GM12872 (cell line): ENCODE results near the gene DNER.

Experiments used
- TF ChIP-seq, protein P1 (sequence below): IDR thresholded peaks from 3 replicates; pipeline ENCODE4 v1.5.1; 2011; ENCODE audit warnings: low read depth, mild to moderate bottlenecking, low read length, moderate library complexity; ENCODE audit not compliant: insufficient read depth

The DNER gene

DNA sequence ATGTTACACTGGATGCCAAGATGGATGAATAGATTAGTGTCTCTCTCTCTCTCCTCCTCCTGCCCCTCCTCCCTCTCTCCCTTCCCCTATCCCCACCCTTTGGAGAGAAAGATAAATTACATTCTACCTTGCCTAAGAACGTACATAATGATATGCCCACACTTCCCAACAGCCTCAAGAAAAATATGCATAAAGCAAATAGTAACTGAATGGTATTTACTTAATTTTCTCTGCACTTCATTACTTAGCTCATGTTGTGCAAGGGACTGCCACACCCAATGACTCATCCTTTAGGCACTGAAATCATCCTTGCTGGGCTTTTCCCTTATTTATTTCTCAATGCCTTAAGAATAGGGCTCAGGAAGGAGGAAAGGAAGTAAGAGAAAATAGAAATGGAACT is 306.0 kb downstream of the DNER start:
- TF ChIP-seq, protein P1, sequence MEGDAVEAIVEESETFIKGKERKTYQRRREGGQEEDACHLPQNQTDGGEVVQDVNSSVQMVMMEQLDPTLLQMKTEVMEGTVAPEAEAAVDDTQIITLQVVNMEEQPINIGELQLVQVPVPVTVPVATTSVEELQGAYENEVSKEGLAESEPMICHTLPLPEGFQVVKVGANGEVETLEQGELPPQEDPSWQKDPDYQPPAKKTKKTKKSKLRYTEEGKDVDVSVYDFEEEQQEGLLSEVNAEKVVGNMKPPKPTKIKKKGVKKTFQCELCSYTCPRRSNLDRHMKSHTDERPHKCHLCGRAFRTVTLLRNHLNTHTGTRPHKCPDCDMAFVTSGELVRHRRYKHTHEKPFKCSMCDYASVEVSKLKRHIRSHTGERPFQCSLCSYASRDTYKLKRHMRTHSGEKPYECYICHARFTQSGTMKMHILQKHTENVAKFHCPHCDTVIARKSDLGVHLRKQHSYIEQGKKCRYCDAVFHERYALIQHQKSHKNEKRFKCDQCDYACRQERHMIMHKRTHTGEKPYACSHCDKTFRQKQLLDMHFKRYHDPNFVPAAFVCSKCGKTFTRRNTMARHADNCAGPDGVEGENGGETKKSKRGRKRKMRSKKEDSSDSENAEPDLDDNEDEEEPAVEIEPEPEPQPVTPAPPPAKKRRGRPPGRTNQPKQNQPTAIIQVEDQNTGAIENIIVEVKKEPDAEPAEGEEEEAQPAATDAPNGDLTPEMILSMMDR: no peak

DNA sequence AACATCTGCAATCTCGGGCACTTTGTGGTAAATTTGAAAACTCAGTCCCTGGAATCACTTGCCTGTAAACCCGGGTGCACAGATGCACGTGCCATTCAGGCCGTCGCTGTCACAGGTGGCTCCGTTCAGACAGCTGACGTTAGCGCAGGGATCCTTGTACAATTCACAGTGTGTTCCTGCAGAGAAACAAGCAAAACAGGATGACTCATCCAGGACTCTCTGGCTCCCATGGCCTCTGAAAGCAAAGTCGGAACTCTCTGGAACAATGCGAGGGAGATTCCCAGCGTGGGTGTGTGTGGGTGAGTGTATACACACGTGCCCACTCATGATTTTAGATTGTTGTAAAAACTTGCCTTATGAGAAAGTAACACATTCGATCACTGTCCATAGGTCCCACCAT is 307.2 kb downstream of the DNER start:
- TF ChIP-seq, protein P1: no peak

DNA sequence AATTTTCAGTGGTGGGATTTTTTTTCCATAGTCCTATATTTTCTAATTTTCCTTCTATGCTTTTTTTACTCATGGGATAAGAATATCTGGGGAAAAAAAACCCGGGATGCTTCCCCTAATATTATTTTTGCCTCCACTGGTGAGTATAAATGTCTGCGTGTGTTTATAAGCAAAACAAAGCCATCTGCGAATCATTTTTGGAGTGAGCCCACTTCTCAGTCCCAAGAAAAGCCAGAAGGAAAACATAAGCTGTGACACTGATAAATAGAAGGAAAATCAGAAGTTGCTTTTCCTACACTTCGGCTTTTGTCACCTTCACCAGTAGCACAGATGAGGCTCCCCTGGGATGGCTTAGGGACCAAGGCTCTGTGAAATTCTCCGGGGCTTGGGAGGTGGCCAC is 308.6 kb downstream of the DNER start:
- TF ChIP-seq, protein P1: no peak

DNA sequence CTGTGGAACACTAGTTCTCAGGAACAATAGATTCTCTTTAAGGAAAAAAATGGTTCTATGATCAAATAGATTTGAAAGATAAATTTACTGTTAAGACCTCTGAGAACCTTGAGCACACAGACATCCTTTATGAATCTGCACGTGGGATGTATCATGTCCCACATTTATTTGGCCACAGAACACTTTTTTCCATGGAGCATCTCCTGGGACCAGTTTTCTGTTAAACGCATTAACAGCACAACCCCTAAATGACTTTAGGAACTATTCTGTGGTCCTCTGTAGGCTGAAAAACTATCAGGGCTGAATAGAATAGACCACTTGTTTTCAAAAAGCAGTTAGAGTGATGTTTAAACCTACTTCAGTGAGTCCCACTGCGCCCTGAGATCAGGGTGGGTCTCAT is 311.1 kb downstream of the DNER start:
- TF ChIP-seq, protein P1: no peak

DNA sequence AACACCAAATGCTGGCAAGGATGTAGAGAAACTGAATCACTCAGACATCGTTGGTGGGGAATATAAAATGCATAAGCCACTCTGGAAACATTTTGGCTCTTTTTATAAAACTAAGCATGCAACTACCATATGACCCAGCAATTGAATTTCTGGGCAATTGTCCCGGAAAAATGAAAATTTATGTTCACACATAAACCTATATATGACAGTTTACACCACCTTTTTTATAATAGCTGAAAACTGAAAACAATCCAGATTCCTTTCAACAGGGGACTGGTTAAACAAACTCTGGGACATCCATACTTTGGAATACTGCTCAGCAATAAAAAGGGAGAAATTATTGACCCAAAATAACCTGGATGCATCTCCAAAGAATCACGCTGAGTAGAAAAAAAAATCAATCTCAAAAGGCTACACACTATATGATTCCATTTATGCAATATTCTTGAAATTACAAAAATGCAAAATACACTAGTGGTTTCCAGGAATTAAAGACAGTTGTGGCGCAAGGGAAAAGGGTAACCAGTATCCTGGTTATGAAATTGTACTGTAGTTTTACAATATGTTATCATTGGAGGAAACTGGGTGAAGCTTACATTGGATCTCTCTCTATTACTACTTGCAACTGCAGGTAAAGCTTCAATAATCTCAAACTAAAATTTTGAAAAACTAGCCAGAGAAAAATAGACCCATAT is 313.0 kb downstream of the DNER start:
- TF ChIP-seq, protein P1: no peak

DNA sequence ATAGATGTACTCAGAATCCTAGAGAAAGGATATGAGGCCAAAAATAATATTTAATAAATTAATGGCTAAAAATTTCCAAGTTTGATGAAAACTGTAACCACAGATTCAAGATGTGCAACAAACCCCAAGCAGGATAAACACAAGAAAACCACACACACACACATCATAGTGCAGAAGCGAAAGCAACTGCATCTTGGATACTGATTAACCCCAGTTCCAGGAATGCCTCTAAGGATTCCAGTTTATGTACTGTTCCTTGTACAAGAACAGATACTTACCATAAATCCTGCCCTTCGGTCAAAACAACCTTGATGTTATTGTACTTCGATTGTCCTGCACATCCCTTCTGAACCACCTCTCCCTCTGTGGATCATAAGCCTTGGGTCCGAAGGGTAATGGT is 320.4 kb downstream of the DNER start:
- TF ChIP-seq, protein P1: no peak

DNA sequence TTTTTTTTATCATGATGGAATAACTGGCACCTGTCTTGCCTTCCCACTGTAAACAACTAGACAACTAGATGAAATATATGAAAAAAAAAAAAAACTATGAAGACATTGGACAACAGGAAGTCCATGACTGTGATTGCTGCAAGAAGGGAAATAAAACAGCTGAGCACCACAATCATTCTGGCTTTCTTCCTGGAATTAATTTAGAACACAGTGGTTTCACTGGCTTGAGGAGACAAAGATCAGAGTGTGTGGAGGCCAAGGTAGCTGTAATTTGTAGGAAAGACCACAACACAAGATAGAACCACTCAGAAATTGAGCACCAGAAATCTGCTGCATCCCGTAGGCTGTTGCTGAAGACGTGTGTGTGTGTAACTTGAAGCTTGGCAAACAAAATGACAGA is 322.2 kb downstream of the DNER start:
- TF ChIP-seq, protein P1: no peak

DNA sequence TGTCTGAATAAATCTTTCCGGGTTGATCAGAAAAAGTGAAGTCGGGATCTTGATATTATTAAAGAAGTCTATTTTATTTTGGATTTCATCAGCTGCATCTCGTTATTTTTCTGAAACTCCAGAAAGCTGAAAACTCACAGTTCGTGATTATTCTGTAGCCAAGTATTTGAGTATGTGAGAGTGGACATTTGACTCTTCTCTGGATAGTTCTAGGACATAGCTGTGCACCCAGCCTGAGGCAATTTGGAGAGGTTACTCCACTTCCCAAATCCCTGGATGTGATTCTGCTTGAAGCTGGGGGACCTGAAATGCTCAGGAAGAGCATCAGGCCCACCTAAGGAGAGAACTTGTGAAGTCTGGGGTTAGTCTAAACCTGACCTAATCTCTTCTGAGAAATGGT is 325.6 kb downstream of the DNER start:
- TF ChIP-seq, protein P1: no peak
